Endothelial cell of umbilical vein (primary cell): ENCODE results near the gene RAB21. TPM values are rescaled to one million over a fixed set of nuclear protein-coding genes. Genes with fewer than 3 reads are reported as not detected.

Experiments
- Bru-seq: library from RNA; stranded (reverse); fragments of 400-500 nt; gene quantifications from one replicate; lab custom pipeline; 2021; lab: Mats Ljungman, UMichigan
- BruChase-seq, 2 experiments: library from RNA; stranded (reverse); fragments of 400-500 nt; gene quantifications; one replicate each; lab custom pipeline; 2021; lab: Mats Ljungman, UMichigan
- BruUV-seq: library from RNA; stranded (reverse); fragments of 400-500 nt; replicated peaks from 2 replicates; lab custom pipeline; 2021; lab: Mats Ljungman, UMichigan
- CTCF ChIA-PET: fragments of 300-600, 350-600 bp; sonication (Branson Sonifier 250); formaldehyde crosslinking; loops from one replicate; lab custom pipeline; 2021; ENCODE audit warnings: antibody characterized with exemption, inconsistent platforms; lab: Charles Lee
- POLR2A ChIA-PET: fragments of 300-600, 350-600 bp; sonication (Branson Sonifier 250); formaldehyde crosslinking; loops from one replicate; lab custom pipeline; 2021; ENCODE audit warnings: antibody characterized with exemption, inconsistent platforms; lab: Charles Lee
- DNase-seq: peaks from one replicate; pipeline ENCODE4 v3.0.0-alpha.2; 2011; ENCODE audit warnings: low read depth, low spot score
- FAIRE-seq: peaks from 2 replicates; lab custom pipeline; 2011; peaks lifted over from hg19 to GRCh38; lab: Jason Lieb, UNC
- H2AFZ ChIP-seq: 2 replicates; pipeline ENCODE4 v1.6.0; 2012; ENCODE audit warnings: low read depth, low read length, control low read depth, inconsistent platforms
- H3K27ac ChIP-seq: 2 replicates; pipeline ENCODE4 v1.5.1; 2011; ENCODE audit warnings: low read depth, mild to moderate bottlenecking, control low read depth, low read length, moderate library complexity; ENCODE audit not compliant: insufficient read depth
- H3K27me3 ChIP-seq, 2 experiments: 2 replicates each; pipeline versions ENCODE4 v1.6.0 to v1.6.1; 2011; ENCODE audit warnings: low read length in 2 of 2, mixed read lengths in 1 of 2; ENCODE audit not compliant: control insufficient read depth in 2 of 2, insufficient read depth in 2 of 2
- H3K36me3 ChIP-seq, 2 experiments: 2 replicates in 1 of 2; 3 replicates in 1 of 2; pipeline ENCODE4 v1.5.1; 2011; ENCODE audit warnings: low read length in 2 of 2, mild to moderate bottlenecking in 1 of 2, moderate library complexity in 1 of 2; ENCODE audit not compliant: control insufficient read depth in 2 of 2, insufficient read depth in 2 of 2; ENCODE audit errors: extremely low read depth in 1 of 2
- H3K4me1 ChIP-seq: 3 replicates; pipeline ENCODE4 v1.5.1; 2011; ENCODE audit warnings: mild to moderate bottlenecking, low read length; ENCODE audit not compliant: control insufficient read depth, insufficient read depth; ENCODE audit errors: extremely low read depth
- H3K4me2 ChIP-seq: 2 replicates; pipeline ENCODE4 v1.6.1; 2011; ENCODE audit warnings: low read length, control low read depth, mixed read lengths; ENCODE audit not compliant: insufficient read depth
- H3K4me3 ChIP-seq, 3 experiments: fragments of 200-600 bp in 1 of 3; sonication (generic), shearing (Covaris generic) in 1 of 3; replicated peaks in 1 of 3; 2 replicates each; pipeline ENCODE4 v1.5.1; 2011 to 2016; ENCODE audit warnings: control low read depth in 3 of 3, low read length in 3 of 3, mild to moderate bottlenecking in 2 of 3, inconsistent platforms in 1 of 3, low read depth in 1 of 3, moderate library complexity in 1 of 3; ENCODE audit not compliant: insufficient read depth in 1 of 3
- H3K79me2 ChIP-seq: 2 replicates; pipeline ENCODE4 v1.6.0; 2012; ENCODE audit warnings: low read length, inconsistent platforms; ENCODE audit not compliant: control insufficient read depth, insufficient read depth
- H3K9ac ChIP-seq: replicated peaks from 2 replicates; pipeline ENCODE3; 2011; ENCODE audit warnings: low read length, control low read depth; ENCODE audit not compliant: insufficient read depth; ENCODE audit errors: extremely low read depth
- H3K9me1 ChIP-seq: replicated peaks from 3 replicates; pipeline ENCODE4 v1.6.0; 2011; ENCODE audit warnings: mild to moderate bottlenecking, low read length; ENCODE audit not compliant: control insufficient read depth, insufficient read depth; ENCODE audit errors: extremely low read depth
- H3K9me3 ChIP-seq: replicated peaks from 2 replicates; pipeline ENCODE4 v1.5.1; 2012; ENCODE audit warnings: low read length, inconsistent platforms; ENCODE audit not compliant: control insufficient read depth, insufficient read depth
- H4K20me1 ChIP-seq: replicated peaks from 2 replicates; pipeline ENCODE3; 2011; ENCODE audit warnings: mild to moderate bottlenecking, low read length; ENCODE audit not compliant: control insufficient read depth, insufficient read depth; ENCODE audit errors: extremely low read depth
- CTCF ChIP-seq, 2 donors: IDR thresholded peaks; 1 replicate in 1 of 2; 2 replicates in 1 of 2; pipeline ENCODE4 v1.5.1; 2011; ENCODE audit warnings: low read length in 2 of 2, mild to moderate bottlenecking in 2 of 2, moderate library complexity in 2 of 2, control low read depth in 1 of 2, inconsistent platforms in 1 of 2, low read depth in 1 of 2; ENCODE audit not compliant: insufficient read depth in 1 of 2; ENCODE audit errors: extremely low read depth in 1 of 2
- EZH2 ChIP-seq: IDR thresholded peaks from 2 replicates; pipeline ENCODE4 v1.6.1; 2012; ENCODE audit warnings: borderline replicate concordance, low read depth, mild to moderate bottlenecking, moderate library complexity, low read length, inconsistent platforms; ENCODE audit not compliant: severe bottlenecking
- FOS ChIP-seq: IDR thresholded peaks from 2 replicates; pipeline ENCODE4 v1.6.1; 2011; ENCODE audit warnings: mild to moderate bottlenecking, low read length, moderate library complexity, borderline replicate concordance; ENCODE audit not compliant: insufficient read depth
- GATA2 ChIP-seq: IDR thresholded peaks from 2 replicates; pipeline ENCODE4 v1.7.0; 2011; ENCODE audit warnings: low read depth, mild to moderate bottlenecking, moderate library complexity, mixed read lengths, low read length; ENCODE audit not compliant: insufficient read length, insufficient read depth
- JUN ChIP-seq: IDR thresholded peaks from 2 replicates; pipeline ENCODE4 v1.6.1; 2011; ENCODE audit warnings: borderline replicate concordance, low read depth; ENCODE audit not compliant: insufficient read length, insufficient read depth
- MAX ChIP-seq: IDR thresholded peaks from 2 replicates; pipeline ENCODE4 v1.6.1; 2011; ENCODE audit not compliant: insufficient read depth, insufficient read length
- MYC ChIP-seq: IDR thresholded peaks from one replicate; pipeline ENCODE4 v1.6.1; 2011; ENCODE audit warnings: mild to moderate bottlenecking, low read depth, low read length
- POLR2A ChIP-seq: IDR thresholded peaks from 2 replicates; pipeline ENCODE4 v1.6.1; 2012; ENCODE audit warnings: low read depth, mild to moderate bottlenecking, control low read depth, low read length
- POLR2AphosphoS5 ChIP-seq: IDR thresholded peaks from 2 replicates; pipeline ENCODE4 v1.6.1; 2012; ENCODE audit warnings: low read depth, mild to moderate bottlenecking, control low read depth, low read length, moderate library complexity; ENCODE audit not compliant: insufficient read depth
- dilution Hi-C: fragments of 300-500 bp; cut with MboI; formaldehyde crosslinking; loops from one replicate; pipeline ENCODE4 v1.15.0; 2019; ENCODE audit warnings: low sequenced_read_pairs; ENCODE audit not compliant: extremely low pct_ligation_motif_present
- intact Hi-C: fragments of 100-400 bp; cut with micrococcal nuclease; formaldehyde crosslinking; loops from one replicate; pipeline ENCODE4 v1.10.0; 2022
- long read RNA-seq: library from polyadenylated mRNA; stranded (forward); transcript quantifications from one replicate; pipeline ENCODE4 v2.0.0, GENCODE V29; 2021
- polyA minus RNA-seq, 3 experiments: library from RNA; depleted of rRNA, polyadenylated mRNA; stranded (reverse); fragments of >200 nt; gene quantifications; 1 replicate in 1 of 3; 2 replicates in 2 of 3; pipeline ENCODE4 v1.2.3, GENCODE V29; 2011
- polyA plus RNA-seq, 4 experiments: library from polyadenylated mRNA; depleted of rRNA in 3 of 4; stranded (reverse) in 3 of 4; unstranded in 1 of 4; fragments of >200 nt; gene quantifications; 2 replicates each; pipeline versions ENCODE4 v1.2.1 to v1.2.3, GENCODE V29; 2011 to 2012; ENCODE audit warnings: missing spikeins in 1 of 4
- total RNA-seq: library from RNA; stranded (reverse); gene quantifications from 2 replicates; pipeline ENCODE4 v1.2.3, GENCODE V29; 2021

Gene RAB21
- 44.8 and 49.6 TPM in 2 replicates for total RNA-seq
- polyA plus RNA-seq: 1.8 and 1.9 TPM in 2 replicates
- polyA plus RNA-seq (2011; cell fraction: cytosol; rRNA removed): 6.9 and 7.2 TPM in 2 replicates
- polyA plus RNA-seq (2011; cell fraction: nucleus; rRNA removed): 7.2 and 11.4 TPM in 2 replicates
- polyA plus RNA-seq (2012): 36.1 and 51.2 TPM in 2 replicates
- 6.6 and 8.5 TPM in 2 replicates for polyA minus RNA-seq
- polyA minus RNA-seq (2011; cell fraction: cytosol; rRNA and poly(A)+ RNA removed): 8.6 TPM
- polyA minus RNA-seq (2011; cell fraction: nucleus; rRNA and poly(A)+ RNA removed): 6.9 and 11.2 TPM in 2 replicates
- percentile 89 among the genes with signal in this experiment for Bru-seq, nascent RNA
- percentile 91 among the genes with signal in this experiment for BruChase-seq, experiment 1, labeled RNA remaining after a 6-hour chase
- percentile 87 among the genes with signal in this experiment for BruChase-seq, experiment 2, labeled RNA remaining after a 2-hour chase
- long read RNA-seq, full-length matches to known transcripts: 104 of 113 reads
- long read RNA-seq, partial matches to known transcripts: 1 of 113 reads
- long read RNA-seq, other reads (novel, unspliced or antisense): 8 of 113 reads

GRCh38 chr12:71754461-71755145 is at the start of gene RAB21:
TSS of gene RAB21 (plus strand) at chr12:71754863. CDS start at chr12:71755130, 267 bp downstream.
- Histone ChIP-seq H3K27ac (peak within 1 kb of the TSS; percentile 73), H3K27me3 (peaks cover 6 to 30% of the 10 kb centered on the region in 2 experiments), H3K9me3 (no peaks in the 10 kb centered on the region), H4K20me1 (peaks cover under 1% of the 10 kb centered on the region), H3K36me3 (no peaks in the 10 kb centered on the region), H3K4me2 (peak within 1 kb of the TSS; percentile 85), H3K9ac (peak within 1 kb of the TSS; percentile 79), H3K79me2 (peaks cover 45% of the 10 kb centered on the region), H3K9me1 (no peaks in the 10 kb centered on the region), H3K4me3 (peak within 1 kb of the TSS; percentile 43 to 90 (median 67)), H3K4me1 (peaks cover 16% of the 10 kb centered on the region), H2AFZ (peak within 1 kb of the TSS; percentile 99)
- dilution Hi-C loops: no loop called here
- BruUV-seq: no TSS peak
- FAIRE-seq (peak; percentile 89), DNase-seq (peak; percentile 96)
- no peak for TF ChIP-seq MYC
- peak in 1 of 2 donors; percentile 28 for TF ChIP-seq CTCF (IDR thresholded peaks at IDR 0.05; ENCODE audit: extremely low read depth in 1 of 2, insufficient read depth in 1 of 2, low read depth in 1 of 2, low read length in 2 of 2)
- TF ChIP-seq GATA2: no peak
- peak; percentile 90 for TF ChIP-seq POLR2AphosphoS5
- TF ChIP-seq FOS: no peak
- no peak for TF ChIP-seq JUN
- TF ChIP-seq EZH2: no peak
- peak; percentile 95 for TF ChIP-seq MAX
- TF ChIP-seq POLR2A: peak; percentile 88
- POLR2A ChIA-PET: interaction anchor here (0.6 kb wide), 4 partner anchors 85 to 95 kb away, joined by 3 to 4 read pairs (median 4); partner anchors contain the start of genes TBC1D15, THAP2 and ZFC3H1
- CTCF ChIA-PET: interaction anchor here (0.6 to 1.4 kb wide), 9 partner anchors 8 to 339 kb away, joined by 3 to 5 read pairs (median 3); partner anchors contain the start of gene TPH2
- intact Hi-C loops: loop anchor here (1.0 to 2.0 kb wide), 3 partner anchors 68 to 184 kb away; partner anchors contain the start of genes TMEM19, TPH2 and ZFC3H1
